ENCODE data around the gene HTRA1.

Gene HTRA1

GRCh38 chr10:122435212-122435827 is 26.0 kb upstream of the HTRA1 start:
- peak; percentile 36 for TF ChIP-seq CTCF (IDR thresholded peaks at IDR 0.05; ENCODE audit: control extremely low read depth, extremely low read depth, low read depth, missing control alignments)
- DNase-seq (ENCODE audit: extremely low spot score): no peak
- ChIA-PET CTCF (interaction anchor here (0.7 to 4.3 kb wide), 46 partner anchors 9 to 177 kb away, joined by 3 to 160 read pairs (median 6); partner anchors contain the start of genes BTBD16 and PLEKHA1), POLR2A (no interaction called here)

- POLR2A ChIA-PET: no interaction called here
Measured at GRCh38 chr10:122441961-122442360, 19.4 kb upstream of the HTRA1 start.

GRCh38 chr10:122445469-122445868 is 15.9 kb upstream of the HTRA1 start:
- TF ChIP-seq CTCF (IDR thresholded peaks at IDR 0.05; ENCODE audit: control extremely low read depth, extremely low read depth, low read depth, missing control alignments): no peak
- ChIA-PET POLR2A (no interaction called here), CTCF (no interaction called here)
- no peak for DNase-seq (ENCODE audit: extremely low spot score)

More at GRCh38 chr10:122441961-122442360, 19.4 kb upstream of the HTRA1 start:
- CTCF ChIA-PET: interaction anchor here (0.7 to 1.8 kb wide), 6 partner anchors 8 to 147 kb away, joined by 3 to 7 read pairs (median 3); no protein-coding TSS in a partner anchor
- no peak for TF ChIP-seq CTCF (IDR thresholded peaks at IDR 0.05; ENCODE audit: control extremely low read depth, extremely low read depth, low read depth, missing control alignments)
- no peak for DNase-seq (ENCODE audit: extremely low spot score)

GRCh38 chr10:122445904-122446303 is 15.4 kb upstream of the HTRA1 start:
- no peak for DNase-seq (ENCODE audit: extremely low spot score)
- POLR2A ChIA-PET: no interaction called here
- no peak for TF ChIP-seq CTCF (IDR thresholded peaks at IDR 0.05; ENCODE audit: control extremely low read depth, extremely low read depth, low read depth, missing control alignments)
- CTCF ChIA-PET: interaction anchor here (0.7 kb wide), 1 partner anchor 11 kb away, joined by 4 read pairs; no protein-coding TSS in a partner anchor

- no peak for DNase-seq (ENCODE audit: extremely low spot score)
- ChIA-PET POLR2A (no interaction called here), CTCF (interaction anchor here (0.7 kb wide), 1 partner anchor 12 kb away, joined by 4 read pairs; no protein-coding TSS in a partner anchor)
- no peak for TF ChIP-seq CTCF (IDR thresholded peaks at IDR 0.05; ENCODE audit: control extremely low read depth, extremely low read depth, low read depth, missing control alignments)
Measured at GRCh38 chr10:122446668-122447423, 14.5 kb upstream of the HTRA1 start.

- TF ChIP-seq CTCF (IDR thresholded peaks at IDR 0.05; ENCODE audit: control extremely low read depth, extremely low read depth, low read depth, missing control alignments): no peak
- no peak for DNase-seq (ENCODE audit: extremely low spot score)
- POLR2A ChIA-PET: no interaction called here
- CTCF ChIA-PET: interaction anchor here (0.9 kb wide), 1 partner anchor 14 kb away, joined by 3 read pairs; no protein-coding TSS in a partner anchor
Measured at GRCh38 chr10:122448600-122448999, 12.8 kb upstream of the HTRA1 start.

Data from GM10248 (cell line).